Measurements from ENCODE around the gene HNF1A. TPM values are rescaled to one million over a fixed set of nuclear protein-coding genes. Genes with fewer than 3 reads are reported as not detected.

Gene HNF1A
- total and polyA plus RNA-seq, 2 donors (not counting 1 experiment from before 2014, with no cell fraction given): not detected

- Histone ChIP-seq H3K9ac (ENCODE audit: insufficient read depth, low read length) (no peak overlapping the region), H2AFZ (ENCODE audit: low read length) (no peak overlapping the region), H3K4me1 (ENCODE audit: control insufficient read depth, extremely low read depth, insufficient read depth, low read length) (no peaks in the 10 kb centered on the region), H3K27me3 (ENCODE audit: control insufficient read depth, insufficient read depth, low read length) (no peaks in the 10 kb centered on the region), H3K4me2 (ENCODE audit: extremely low read depth, insufficient read depth, low read length) (no peak overlapping the region), H3K4me3 (replicated peaks in 1 of 4; ENCODE audit: control extremely low read depth in 1 of 4, insufficient read depth in 1 of 4, low read depth in 3 of 4, low read length in 4 of 4) (no peak overlapping the region), H3K9me3 (ENCODE audit: control insufficient read depth, insufficient read depth, low read depth, low read length) (no peaks in the 10 kb centered on the region), H3K79me2 (ENCODE audit: control insufficient read depth, insufficient read depth, low read length) (no peaks in the 10 kb centered on the region), H3K27ac (ENCODE audit: insufficient read depth, low read length) (no peak overlapping the region), H4K20me1 (ENCODE audit: control insufficient read depth, extremely low read depth, insufficient read depth, low read length) (no peaks in the 10 kb centered on the region), H3K36me3 (ENCODE audit: control insufficient read depth, insufficient read depth, low read length) (no peaks in the 10 kb centered on the region)
- TF ChIP-seq EZH2 (IDR thresholded peaks at IDR 0.05; ENCODE audit: low read length, missing control alignments): no peak
- no peak for TF ChIP-seq CTCF (conservative IDR thresholded peaks at IDR 0.05 in 1 of 2, IDR thresholded peaks at IDR 0.05 in 1 of 2; ENCODE audit: low read depth in 1 of 2, low read length in 2 of 2)
- DNase-seq (ENCODE audit: low read depth in 2 of 2): no peak
Observed at GRCh38 chr12:120982659-120983058, 4.3 kb downstream of the HNF1A start.

GRCh38 chr12:120983759-120984158, 5.4 kb downstream of the HNF1A start:
- Histone ChIP-seq H4K20me1 (ENCODE audit: control insufficient read depth, extremely low read depth, insufficient read depth, low read length) (no peaks in the 10 kb centered on the region), H3K9me3 (ENCODE audit: control insufficient read depth, insufficient read depth, low read depth, low read length) (no peaks in the 10 kb centered on the region), H2AFZ (ENCODE audit: low read length) (no peak overlapping the region), H3K9ac (ENCODE audit: insufficient read depth, low read length) (no peak overlapping the region), H3K4me1 (ENCODE audit: control insufficient read depth, extremely low read depth, insufficient read depth, low read length) (no peaks in the 10 kb centered on the region), H3K79me2 (ENCODE audit: control insufficient read depth, insufficient read depth, low read length) (no peaks in the 10 kb centered on the region), H3K27ac (ENCODE audit: insufficient read depth, low read length) (no peak overlapping the region), H3K4me2 (ENCODE audit: extremely low read depth, insufficient read depth, low read length) (no peak overlapping the region), H3K4me3 (replicated peaks in 1 of 4; ENCODE audit: control extremely low read depth in 1 of 4, insufficient read depth in 1 of 4, low read depth in 3 of 4, low read length in 4 of 4) (no peak overlapping the region), H3K27me3 (ENCODE audit: control insufficient read depth, insufficient read depth, low read length) (no peaks in the 10 kb centered on the region), H3K36me3 (ENCODE audit: control insufficient read depth, insufficient read depth, low read length) (no peaks in the 10 kb centered on the region)
- DNase-seq (ENCODE audit: low read depth in 2 of 2): no peak
- TF ChIP-seq CTCF (conservative IDR thresholded peaks at IDR 0.05 in 1 of 2, IDR thresholded peaks at IDR 0.05 in 1 of 2; ENCODE audit: low read depth in 1 of 2, low read length in 2 of 2): no peak
- TF ChIP-seq EZH2 (IDR thresholded peaks at IDR 0.05; ENCODE audit: low read length, missing control alignments): no peak

GRCh38 chr12:120984351-120984898, 6.1 kb downstream of the HNF1A start:
- Histone ChIP-seq H3K4me2 (ENCODE audit: extremely low read depth, insufficient read depth, low read length) (no peak overlapping the region), H2AFZ (ENCODE audit: low read length) (no peak overlapping the region), H4K20me1 (ENCODE audit: control insufficient read depth, extremely low read depth, insufficient read depth, low read length) (no peaks in the 10 kb centered on the region), H3K4me3 (replicated peaks in 1 of 4; ENCODE audit: control extremely low read depth in 1 of 4, insufficient read depth in 1 of 4, low read depth in 3 of 4, low read length in 4 of 4) (no peak overlapping the region), H3K79me2 (ENCODE audit: control insufficient read depth, insufficient read depth, low read length) (no peaks in the 10 kb centered on the region), H3K9me3 (ENCODE audit: control insufficient read depth, insufficient read depth, low read depth, low read length) (no peaks in the 10 kb centered on the region), H3K4me1 (ENCODE audit: control insufficient read depth, extremely low read depth, insufficient read depth, low read length) (no peaks in the 10 kb centered on the region), H3K27me3 (ENCODE audit: control insufficient read depth, insufficient read depth, low read length) (no peaks in the 10 kb centered on the region), H3K9ac (ENCODE audit: insufficient read depth, low read length) (no peak overlapping the region), H3K27ac (ENCODE audit: insufficient read depth, low read length) (no peak overlapping the region), H3K36me3 (ENCODE audit: control insufficient read depth, insufficient read depth, low read length) (no peaks in the 10 kb centered on the region)
- TF ChIP-seq CTCF (conservative IDR thresholded peaks at IDR 0.05 in 1 of 2, IDR thresholded peaks at IDR 0.05 in 1 of 2; ENCODE audit: low read depth in 1 of 2, low read length in 2 of 2) (no peak), EZH2 (IDR thresholded peaks at IDR 0.05; ENCODE audit: low read length, missing control alignments) (no peak)
- no peak for DNase-seq (ENCODE audit: low read depth in 2 of 2)

Measured in fibroblast of lung (primary cell).